HFF-Myc (cell line): Measurements from ENCODE around the gene CCNY.
"Not testable (repeated sequence)": the region's sequence is repeated elsewhere in the genome, so short reads cannot be mapped to it uniquely, and the experiment has no call there.

Source experiments
- DNase-seq: peaks from one replicate; pipeline ENCODE4 v3.0.0-alpha.2; 2011; ENCODE audit warnings: low read depth; ENCODE audit errors: extremely low read depth
- H3K4me3 ChIP-seq: replicated peaks from 2 replicates; pipeline ENCODE4 v1.5.1; 2011; ENCODE audit warnings: low read depth, mild to moderate bottlenecking, control low read depth, low read length
- TF ChIP-seq, protein P1 (sequence below): IDR thresholded peaks from 2 replicates; pipeline ENCODE4 v1.5.1; 2012; ENCODE audit warnings: mild to moderate bottlenecking, low read depth, low read length, control low read depth; ENCODE audit errors: missing control alignments

CCNY gene

DNA sequence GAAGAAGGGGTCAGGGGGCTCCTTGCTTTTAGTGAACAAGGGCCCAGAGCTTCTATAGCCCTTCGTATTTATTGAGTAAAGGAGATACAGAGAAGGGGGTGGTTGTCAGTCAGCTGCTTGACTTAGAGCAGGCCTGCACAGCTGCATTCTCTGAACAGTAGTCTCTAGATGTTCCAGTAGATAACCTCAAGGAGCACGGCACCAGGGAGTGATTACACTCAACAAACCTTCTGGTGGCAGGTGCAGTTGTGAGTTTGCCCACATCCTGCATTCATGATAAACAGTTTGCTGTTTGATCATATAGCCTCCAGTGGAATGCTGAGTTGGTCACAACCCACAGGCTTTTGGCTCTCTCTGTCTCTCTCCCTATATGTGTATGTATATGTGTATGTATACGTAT, 198.8 kb downstream of the CCNY start:
- no peak for DNase-seq
- H3K4me3 ChIP-seq, result no peak overlapping the region
- TF ChIP-seq, protein P1, sequence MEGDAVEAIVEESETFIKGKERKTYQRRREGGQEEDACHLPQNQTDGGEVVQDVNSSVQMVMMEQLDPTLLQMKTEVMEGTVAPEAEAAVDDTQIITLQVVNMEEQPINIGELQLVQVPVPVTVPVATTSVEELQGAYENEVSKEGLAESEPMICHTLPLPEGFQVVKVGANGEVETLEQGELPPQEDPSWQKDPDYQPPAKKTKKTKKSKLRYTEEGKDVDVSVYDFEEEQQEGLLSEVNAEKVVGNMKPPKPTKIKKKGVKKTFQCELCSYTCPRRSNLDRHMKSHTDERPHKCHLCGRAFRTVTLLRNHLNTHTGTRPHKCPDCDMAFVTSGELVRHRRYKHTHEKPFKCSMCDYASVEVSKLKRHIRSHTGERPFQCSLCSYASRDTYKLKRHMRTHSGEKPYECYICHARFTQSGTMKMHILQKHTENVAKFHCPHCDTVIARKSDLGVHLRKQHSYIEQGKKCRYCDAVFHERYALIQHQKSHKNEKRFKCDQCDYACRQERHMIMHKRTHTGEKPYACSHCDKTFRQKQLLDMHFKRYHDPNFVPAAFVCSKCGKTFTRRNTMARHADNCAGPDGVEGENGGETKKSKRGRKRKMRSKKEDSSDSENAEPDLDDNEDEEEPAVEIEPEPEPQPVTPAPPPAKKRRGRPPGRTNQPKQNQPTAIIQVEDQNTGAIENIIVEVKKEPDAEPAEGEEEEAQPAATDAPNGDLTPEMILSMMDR, result no peak

GRCh38 chr10:35536789-35537188, 200.5 kb downstream of the CCNY start:
- DNase-seq, result no peak
- H3K4me3 ChIP-seq, result no peak overlapping the region
- TF ChIP-seq, protein P1, result no peak

- not testable (repeated sequence) for H3K4me3 ChIP-seq, DNase-seq
These were observed 201.6 kb downstream of the CCNY start for GRCh38 chr10:35537925-35538324.

DNA sequence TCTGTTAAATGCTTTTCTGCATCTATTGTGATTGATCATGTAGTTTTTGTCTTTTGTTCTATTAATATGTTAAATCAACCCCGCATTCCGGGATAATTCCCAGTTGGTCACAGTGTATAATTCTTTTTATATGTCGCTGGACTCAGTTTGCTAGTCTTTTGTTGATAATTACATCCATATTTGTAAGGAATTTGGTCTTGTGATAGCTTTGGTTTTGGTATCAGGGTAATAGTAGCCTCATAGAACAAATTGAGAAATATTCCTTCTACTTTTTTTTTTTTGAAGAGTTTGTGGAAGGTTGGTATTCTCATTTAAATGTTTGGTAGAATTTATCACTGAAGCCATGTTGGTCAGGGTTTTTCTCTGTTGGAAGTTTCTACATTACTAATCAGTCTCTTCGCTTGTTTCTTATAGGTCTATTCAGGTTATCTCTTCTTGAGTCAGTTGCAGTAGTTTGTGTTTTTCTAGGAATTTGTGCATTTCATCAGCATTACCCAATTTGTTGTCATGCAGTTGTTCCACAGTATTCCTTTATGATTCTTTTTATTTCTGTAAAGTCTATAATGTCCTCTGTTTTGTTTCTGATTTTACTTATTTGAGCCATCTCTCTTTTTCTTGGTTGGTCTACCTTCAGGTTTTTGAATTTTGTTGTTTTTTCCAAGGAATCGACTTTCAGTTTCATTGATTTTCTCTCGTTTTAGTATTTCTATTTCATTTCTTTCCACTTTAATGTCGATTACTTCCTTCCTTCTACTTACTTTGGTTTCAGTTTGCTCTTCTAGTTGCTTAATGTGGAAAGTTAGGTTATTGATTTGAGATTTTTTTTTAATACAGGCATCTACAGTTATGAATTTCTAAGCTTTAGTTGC, 204.2 kb downstream of the CCNY start:
- TF ChIP-seq, protein P1, result no peak
- DNase-seq, result no peak
- H3K4me3 ChIP-seq, result no peak overlapping the region

DNA sequence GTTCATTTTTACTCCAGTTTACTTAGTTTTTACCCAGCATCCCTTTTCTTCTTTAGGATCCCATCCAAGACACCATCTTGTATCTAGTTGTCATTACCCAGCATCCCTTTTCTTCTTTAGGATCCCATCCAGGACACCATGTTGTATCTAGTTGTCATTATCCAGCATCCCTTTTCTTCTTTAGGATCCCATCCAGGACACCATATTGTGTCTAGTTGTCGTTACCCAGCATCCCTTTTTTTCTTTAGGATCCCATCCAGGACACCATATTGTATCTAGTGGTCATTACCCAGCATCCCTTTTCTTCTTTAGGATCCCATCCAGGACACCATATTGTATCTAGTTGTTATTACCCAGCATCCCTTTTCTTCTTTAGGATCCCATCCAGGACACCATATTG, 205.4 kb downstream of the CCNY start:
- no peak for DNase-seq
- no peak overlapping the region for H3K4me3 ChIP-seq
- TF ChIP-seq, protein P1, result no peak

DNA sequence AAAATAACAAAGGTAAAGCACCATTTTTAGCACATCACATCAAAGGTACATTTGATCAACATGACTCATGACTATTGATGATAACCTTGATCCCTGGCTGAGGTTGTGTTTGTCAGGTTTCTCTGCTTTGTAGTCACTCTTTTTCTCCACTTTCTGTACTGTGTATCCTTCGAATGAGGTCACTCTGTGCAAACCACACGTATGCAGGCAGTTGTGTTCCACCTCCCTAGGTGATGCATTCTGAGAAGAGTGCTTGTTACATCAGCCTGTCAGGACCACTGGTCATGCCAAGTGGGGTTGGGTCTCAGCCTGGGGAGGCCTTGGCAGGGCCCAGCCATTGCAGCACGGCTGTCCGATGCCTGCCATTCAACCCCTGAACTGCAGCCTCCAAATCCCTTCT, 206.0 kb downstream of the CCNY start:
- no peak overlapping the region for H3K4me3 ChIP-seq
- no peak for DNase-seq
- TF ChIP-seq, protein P1, result no peak

- no peak overlapping the region for H3K4me3 ChIP-seq
- DNase-seq, result no peak
- TF ChIP-seq, protein P1, result no peak
These were observed 208.9 kb downstream of the CCNY start for GRCh38 chr10:35545079-35545657.
